Rectal smooth muscle tissue (tissue), 1 donor: Measurements from ENCODE around the gene ESPN.
A peak's percentile ranks its signal among the peaks of the same experiment; 100 is the strongest.

ENCODE experiments used
- H3K27ac ChIP-seq: one replicate; pipeline ENCODE4 v1.7.0; 2013; ENCODE audit warnings: low read depth, low read length, inconsistent platforms
- H3K27me3 ChIP-seq: one replicate; pipeline ENCODE4 v1.7.0; 2013; ENCODE audit warnings: low read length; ENCODE audit not compliant: control insufficient read depth, insufficient read depth
- H3K36me3 ChIP-seq: one replicate; pipeline ENCODE4 v1.7.0; 2013; ENCODE audit warnings: low read length; ENCODE audit not compliant: control insufficient read depth, insufficient read depth
- H3K4me1 ChIP-seq: one replicate; pipeline ENCODE4 v1.7.0; 2013; ENCODE audit warnings: low read length; ENCODE audit not compliant: control insufficient read depth, insufficient read depth
- H3K4me3 ChIP-seq: one replicate; pipeline ENCODE4 v1.7.0; 2013; ENCODE audit warnings: low read length
- H3K9ac ChIP-seq: one replicate; pipeline ENCODE4 v1.7.0; 2013; ENCODE audit warnings: low read length

ESPN gene

GRCh38 chr1:6424619-6425593 is at the start of gene ESPN:
Gene ESPN, plus strand, starts transcription at chr1:6424776. Its CDS starts 180 bp downstream, at chr1:6424956.
- Histone ChIP-seq H3K27me3 (peaks cover 26% of the 10 kb centered on the region), H3K36me3 (no peaks in the 10 kb centered on the region), H3K4me3 (peak within 1 kb of the TSS; percentile 39), H3K27ac (no peak within 1 kb of the TSS), H3K9ac (no peak within 1 kb of the TSS), H3K4me1 (peaks cover 3% of the 10 kb centered on the region)

- Histone ChIP-seq H3K4me3 (no peak overlapping the region), H3K27me3 (no peaks in the 10 kb centered on the region), H3K36me3 (no peaks in the 10 kb centered on the region), H3K4me1 (no peaks in the 10 kb centered on the region), H3K9ac (no peak overlapping the region), H3K27ac (no peak overlapping the region)
These were observed 46.4 kb upstream of the ESPN start for GRCh38 chr1:6378096-6378746.

GRCh38 chr1:6380037-6380436 is 44.5 kb upstream of the ESPN start:
- Histone ChIP-seq H3K9ac (no peak overlapping the region), H3K4me1 (no peaks in the 10 kb centered on the region), H3K36me3 (no peaks in the 10 kb centered on the region), H3K4me3 (no peak overlapping the region), H3K27me3 (no peaks in the 10 kb centered on the region), H3K27ac (no peak overlapping the region)

GRCh38 chr1:6384135-6384534 is 40.4 kb upstream of the ESPN start:
- no peaks in the 10 kb centered on the region for H3K27me3 ChIP-seq
- no peak overlapping the region for H3K9ac ChIP-seq
- H3K27ac ChIP-seq, result peak overlapping the region; percentile 97
- H3K36me3 ChIP-seq, result no peaks in the 10 kb centered on the region
- no peak overlapping the region for H3K4me3 ChIP-seq
- H3K4me1 ChIP-seq, result peaks cover 10% of the 10 kb centered on the region

GRCh38 chr1:6384962-6385361 is 39.6 kb upstream of the ESPN start:
- H3K36me3 ChIP-seq, result no peaks in the 10 kb centered on the region
- H3K27ac ChIP-seq, result peak overlapping the region; percentile 97
- peaks cover 10% of the 10 kb centered on the region for H3K4me1 ChIP-seq
- H3K4me3 ChIP-seq, result peak overlapping the region; percentile 32
- H3K27me3 ChIP-seq, result no peaks in the 10 kb centered on the region
- H3K9ac ChIP-seq, result no peak overlapping the region

- Histone ChIP-seq H3K36me3 (no peaks in the 10 kb centered on the region), H3K27me3 (no peaks in the 10 kb centered on the region), H3K4me3 (peak overlapping the region; percentile 32), H3K4me1 (peaks cover 10% of the 10 kb centered on the region), H3K27ac (peak overlapping the region; percentile 97), H3K9ac (no peak overlapping the region)
These were observed 38.9 kb upstream of the ESPN start for GRCh38 chr1:6385488-6386191.

GRCh38 chr1:6386371-6386949 is 38.1 kb upstream of the ESPN start:
- Histone ChIP-seq H3K9ac (no peak overlapping the region), H3K27me3 (no peaks in the 10 kb centered on the region), H3K27ac (peak overlapping the region; percentile 97), H3K36me3 (no peaks in the 10 kb centered on the region), H3K4me3 (no peak overlapping the region), H3K4me1 (peaks cover 10% of the 10 kb centered on the region)

- Histone ChIP-seq H3K27me3 (no peaks in the 10 kb centered on the region), H3K4me1 (peaks cover 22% of the 10 kb centered on the region), H3K4me3 (no peak overlapping the region), H3K36me3 (no peaks in the 10 kb centered on the region), H3K9ac (no peak overlapping the region), H3K27ac (no peak overlapping the region)
These were observed 34.6 kb upstream of the ESPN start for GRCh38 chr1:6389971-6390370.

GRCh38 chr1:6391951-6392808 is 32.4 kb upstream of the ESPN start:
- Histone ChIP-seq H3K4me3 (peak overlapping the region; percentile 52), H3K9ac (no peak overlapping the region), H3K27ac (no peak overlapping the region)

GRCh38 chr1:6392809-6393399 is 31.7 kb upstream of the ESPN start:
- Histone ChIP-seq H3K36me3 (no peaks in the 10 kb centered on the region), H3K27me3 (no peaks in the 10 kb centered on the region), H3K4me1 (peaks cover 12% of the 10 kb centered on the region), H3K4me3 (peak overlapping the region; percentile 52), H3K27ac (peak overlapping the region; percentile 10), H3K9ac (no peak overlapping the region)

More at GRCh38 chr1:6391951-6392808, 32.4 kb upstream of the ESPN start:
- Histone ChIP-seq H3K4me1 (peaks cover 12% of the 10 kb centered on the region), H3K36me3 (no peaks in the 10 kb centered on the region), H3K27me3 (no peaks in the 10 kb centered on the region)
